K562 (cell line): Measurements from ENCODE around the gene PGM2.

Experiments used
- CTCF ChIP-seq, 3 experiments: IDR thresholded peaks in 2 of 3; conservative IDR thresholded peaks in 1 of 3; 2 replicates each; pipeline ENCODE4 v1.5.1; 2011 to 2012; ENCODE audit warnings: low read length in 3 of 3, mild to moderate bottlenecking in 3 of 3, control low read depth in 2 of 3, improper control_type of control experiment in 1 of 3, inconsistent platforms in 1 of 3, low read depth in 1 of 3, mixed read lengths in 1 of 3, moderate library complexity in 1 of 3; ENCODE audit not compliant: insufficient read depth in 2 of 3
- FOXM1 ChIP-seq, 2 experiments: fragments of 450-650 bp in 1 of 2; sonication (generic) in 1 of 2; formaldehyde crosslinking in 1 of 2; IDR thresholded peaks; 2 replicates each; pipeline versions ENCODE4 v1.6.1 to v1.9.0; 2017 to 2022; ENCODE audit warnings: low read depth in 2 of 2, mild to moderate bottlenecking in 2 of 2, missing genetic modification reagents in 1 of 2, moderate library complexity in 1 of 2
- GATAD2A ChIP-seq: fragments of 450-650 bp; IDR thresholded peaks from 2 replicates; pipeline ENCODE4 v1.6.1; 2017
- LEF1 ChIP-seq: fragments of 450-650 bp; IDR thresholded peaks from 2 replicates; pipeline ENCODE4 v1.6.1; 2016; ENCODE audit warnings: mild to moderate bottlenecking
- POLR2A ChIP-seq: fragments of 450-650 bp; conservative IDR thresholded peaks from 2 replicates; pipeline ENCODE4 v1.6.1; 2016
- SOX6 ChIP-seq: fragments of 450-650 bp; IDR thresholded peaks from 2 replicates; pipeline ENCODE4 v1.6.1; 2014; ENCODE audit warnings: mild to moderate bottlenecking
- ZNF146 ChIP-seq: IDR thresholded peaks from one replicate; pipeline ENCODE4 v1.6.1; 2018; ENCODE audit warnings: missing compliant biosample characterization; ENCODE audit not compliant: unreplicated experiment
- ZNF644 ChIP-seq: fragments of 200-800 bp; sonication (Bioruptor generic); IDR thresholded peaks from 2 replicates; pipeline ENCODE4 v1.6.1; 2016; ENCODE audit warnings: low read depth, missing genetic modification characterization, missing compliant biosample characterization

DNA sequence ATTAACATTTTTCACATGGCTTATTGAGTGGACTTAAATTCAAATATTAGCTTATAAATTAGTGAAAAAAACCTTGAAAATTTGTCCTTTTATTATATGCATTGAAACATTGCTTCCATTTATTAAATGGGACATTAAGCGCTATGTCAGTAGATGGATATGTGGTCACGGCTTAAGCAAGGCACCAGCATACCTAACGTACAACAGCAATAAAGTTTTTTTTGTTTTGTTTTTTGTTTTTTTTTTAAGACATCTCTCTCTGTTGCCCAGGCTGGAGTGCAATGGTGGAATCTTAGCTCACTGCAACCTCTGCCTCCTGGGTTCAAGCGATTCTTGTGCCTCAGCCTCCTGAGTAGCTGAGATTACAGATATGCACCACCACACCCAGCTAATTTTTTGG lies 31.6 kb downstream of the PGM2 start:
- TF ChIP-seq LEF1 (no peak), SOX6 (no peak), ZNF644 (tag) (no peak), ZNF146 (CRISPR knock-in tag) (no peak), CTCF (IDR thresholded peaks at IDR 0.05 in 2 of 3, conservative IDR thresholded peaks at IDR 0.05 in 1 of 3; ENCODE audit: insufficient read depth in 2 of 3, low read depth in 1 of 3, low read length in 3 of 3) (no peak), GATAD2A (no peak), FOXM1 (IDR thresholded peaks at IDR 0.05; ENCODE audit: low read depth) (no peak), FOXM1 (CRISPR knock-in tag; IDR thresholded peaks at IDR 0.05; ENCODE audit: low read depth) (no peak), POLR2A (no peak)
